GM19025 (cell line): ENCODE results near the gene SENP8.

Experiments used
- ATAC-seq: cut with Tn5 transposase; IDR thresholded peaks from one replicate; pipeline ENCODE4 v1.9.1; 2021; ENCODE audit warnings: mild to moderate bottlenecking, low read depth, moderate library complexity; ENCODE audit not compliant: unreplicated experiment

Gene SENP8

DNA sequence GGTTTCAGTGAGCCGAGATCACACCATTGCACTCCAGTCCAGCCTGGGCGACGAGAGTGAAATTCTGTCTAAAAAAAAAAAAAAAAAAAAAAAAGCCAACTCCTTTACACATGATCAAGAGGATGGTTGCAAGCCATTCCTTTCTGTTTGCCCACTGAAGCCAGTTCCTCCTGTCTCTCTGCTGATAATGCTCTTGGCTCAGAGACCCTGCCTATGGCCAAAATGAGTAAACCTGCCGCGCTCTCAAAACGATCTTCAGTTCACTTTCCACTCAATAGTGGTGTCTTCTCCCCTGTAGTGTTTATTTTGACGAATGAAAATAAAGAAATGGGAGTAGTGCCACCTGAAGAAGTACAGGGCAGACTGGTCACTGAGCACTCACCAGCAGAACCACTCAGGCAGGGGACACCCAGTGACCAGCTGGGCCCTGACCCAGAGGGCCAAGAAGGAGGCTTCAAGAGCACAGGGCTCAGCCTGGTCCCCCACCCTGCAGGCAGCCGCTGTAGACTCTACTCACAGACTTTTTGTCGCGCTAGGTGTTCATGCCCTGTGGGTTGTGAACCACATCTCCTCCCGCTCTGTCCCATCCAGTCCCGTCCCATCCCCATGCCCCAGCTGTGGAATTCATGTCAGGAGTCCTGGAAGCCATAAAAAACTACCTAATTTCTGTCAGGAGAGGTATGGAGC is 55.8 kb downstream of the SENP8 start:
- ATAC-seq: no peak

DNA sequence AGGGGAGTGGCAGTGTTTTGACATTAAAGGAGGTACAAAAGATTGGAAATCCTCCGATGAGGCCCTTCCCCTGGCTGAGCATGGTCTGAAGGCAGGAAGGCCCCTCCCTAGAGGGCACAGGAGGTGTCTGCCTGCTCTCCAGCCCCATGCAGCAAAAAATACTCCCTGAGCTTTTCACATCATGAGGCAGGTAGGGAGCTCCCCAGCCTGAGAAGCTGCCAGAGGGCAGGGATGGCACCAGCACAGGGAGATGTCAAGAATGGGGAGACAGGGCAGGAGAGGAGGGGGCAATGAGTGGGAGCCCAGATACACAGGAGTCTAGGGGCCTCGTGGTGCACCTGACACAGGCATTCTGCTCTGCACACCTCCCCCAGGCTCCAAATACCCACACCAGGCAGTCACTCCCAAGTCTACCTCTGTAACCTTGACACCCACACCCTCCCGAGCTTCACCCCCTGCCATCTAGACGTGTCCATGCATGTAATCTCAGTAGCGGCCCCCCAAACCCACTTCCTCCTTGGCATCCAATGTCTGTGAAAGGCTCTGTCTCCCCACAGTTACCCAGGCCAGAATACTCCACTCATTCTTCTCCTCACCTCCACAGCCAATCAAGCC is 56.5 kb downstream of the SENP8 start:
- ATAC-seq: no peak

DNA sequence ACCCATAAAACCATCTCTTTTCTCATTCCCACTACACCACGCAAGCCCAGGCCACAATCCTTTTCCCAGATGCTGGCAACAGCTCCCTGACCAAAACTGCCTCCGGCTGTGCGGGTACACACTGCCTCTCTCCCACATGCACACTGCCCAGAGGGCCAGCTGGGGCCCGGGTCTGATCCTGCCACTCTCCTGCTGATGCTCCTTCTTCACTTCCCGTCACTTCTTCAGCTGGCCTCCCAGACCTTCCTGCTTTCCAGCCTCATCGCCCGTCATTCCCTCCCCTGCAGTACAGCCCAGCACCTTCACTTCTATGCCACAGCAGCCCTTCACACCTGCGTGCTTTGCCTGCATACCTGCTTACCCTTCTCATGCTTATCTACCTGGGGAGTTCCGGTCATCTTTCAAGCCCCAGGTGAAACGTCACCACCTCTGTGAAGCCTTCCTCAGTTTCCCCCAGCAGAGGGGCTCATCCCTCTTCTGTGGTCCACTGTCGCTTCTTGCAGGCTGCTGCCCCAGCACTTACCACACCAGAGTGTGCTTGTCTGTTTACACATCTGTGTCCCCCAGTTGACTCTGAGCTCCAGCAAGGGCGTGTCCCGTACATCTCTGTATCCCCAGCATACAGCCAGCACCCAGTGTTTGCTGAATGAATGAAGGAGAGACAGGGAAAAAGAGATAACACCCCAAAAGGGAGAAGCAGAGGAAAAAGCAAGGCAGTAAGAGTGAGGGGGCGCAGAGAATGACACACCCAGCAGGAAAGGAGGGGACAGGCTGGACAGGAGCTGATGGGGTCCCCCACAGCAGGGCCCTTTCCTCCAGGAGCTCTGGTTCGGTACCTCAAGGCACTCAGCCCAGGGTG is 57.2 kb downstream of the SENP8 start:
- ATAC-seq: no peak

DNA sequence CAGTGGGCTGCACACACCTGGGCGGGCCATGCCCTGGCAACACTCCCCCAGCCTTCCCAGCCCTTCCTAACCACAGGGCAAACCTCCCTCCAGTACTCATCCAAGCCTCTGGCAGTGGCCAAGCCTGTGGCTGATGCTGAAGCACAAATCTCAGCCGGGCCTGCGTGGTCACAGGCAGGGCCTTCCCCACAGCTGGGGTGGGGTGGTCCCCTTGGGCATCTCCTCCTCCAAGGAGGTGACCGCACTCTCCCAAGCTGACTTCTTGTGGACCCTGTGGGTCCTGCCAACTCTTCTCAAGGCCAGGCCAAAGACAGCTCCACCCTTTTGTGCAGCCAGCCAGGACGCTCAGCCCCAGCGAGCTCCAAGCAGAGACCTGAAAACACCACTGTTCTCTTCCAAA is 58.0 kb downstream of the SENP8 start:
- ATAC-seq: no peak

DNA sequence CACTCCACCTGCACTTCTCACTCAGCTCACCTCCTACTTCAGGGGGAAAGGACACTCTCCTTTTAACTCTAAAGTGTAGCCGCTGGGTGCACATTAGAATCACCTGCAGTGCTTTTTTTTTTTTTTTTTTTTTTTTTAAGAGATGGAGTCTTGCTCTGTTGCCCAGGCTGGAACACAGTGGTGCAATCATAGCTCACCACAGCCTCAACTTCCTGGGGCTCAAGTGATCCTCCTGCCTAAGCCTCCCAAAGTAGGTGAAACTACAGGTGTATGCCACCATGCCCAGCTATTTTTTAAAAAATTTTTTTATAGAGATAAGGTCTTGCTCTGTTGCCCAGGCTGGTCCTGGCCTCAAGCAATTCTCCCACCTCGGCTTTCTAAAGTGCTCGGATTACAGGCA is 58.5 kb downstream of the SENP8 start:
- no peak for ATAC-seq

DNA sequence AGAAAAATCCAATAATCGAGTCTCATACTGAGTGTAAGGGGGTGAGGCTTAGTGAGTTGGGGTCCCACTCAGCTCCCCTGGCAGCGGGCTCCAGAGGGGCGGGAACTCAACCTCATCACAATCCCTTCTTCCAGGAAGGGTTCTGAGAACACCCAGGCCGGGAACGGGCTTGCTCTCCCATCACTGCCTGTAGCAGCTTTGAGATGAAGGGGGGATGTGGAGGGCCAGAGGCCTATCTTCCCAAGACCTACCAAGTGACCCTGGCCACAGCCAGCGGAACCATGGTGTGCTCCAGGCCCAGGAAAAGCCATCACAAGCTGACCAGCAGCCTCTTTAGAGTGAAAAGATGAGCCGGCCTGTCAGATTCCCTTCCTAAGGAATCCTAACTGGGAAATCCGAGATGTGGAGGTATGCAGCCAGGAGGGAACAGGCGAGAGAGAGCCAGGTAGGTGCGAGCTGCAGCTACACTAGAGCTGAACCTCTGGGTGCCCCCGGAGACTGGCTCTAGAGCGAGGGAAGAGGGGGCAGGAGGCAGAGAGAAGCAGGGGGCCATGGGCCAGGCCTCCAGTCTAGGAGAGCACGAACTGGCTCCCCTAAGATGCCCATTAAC is 60.9 kb downstream of the SENP8 start:
- ATAC-seq: no peak

DNA sequence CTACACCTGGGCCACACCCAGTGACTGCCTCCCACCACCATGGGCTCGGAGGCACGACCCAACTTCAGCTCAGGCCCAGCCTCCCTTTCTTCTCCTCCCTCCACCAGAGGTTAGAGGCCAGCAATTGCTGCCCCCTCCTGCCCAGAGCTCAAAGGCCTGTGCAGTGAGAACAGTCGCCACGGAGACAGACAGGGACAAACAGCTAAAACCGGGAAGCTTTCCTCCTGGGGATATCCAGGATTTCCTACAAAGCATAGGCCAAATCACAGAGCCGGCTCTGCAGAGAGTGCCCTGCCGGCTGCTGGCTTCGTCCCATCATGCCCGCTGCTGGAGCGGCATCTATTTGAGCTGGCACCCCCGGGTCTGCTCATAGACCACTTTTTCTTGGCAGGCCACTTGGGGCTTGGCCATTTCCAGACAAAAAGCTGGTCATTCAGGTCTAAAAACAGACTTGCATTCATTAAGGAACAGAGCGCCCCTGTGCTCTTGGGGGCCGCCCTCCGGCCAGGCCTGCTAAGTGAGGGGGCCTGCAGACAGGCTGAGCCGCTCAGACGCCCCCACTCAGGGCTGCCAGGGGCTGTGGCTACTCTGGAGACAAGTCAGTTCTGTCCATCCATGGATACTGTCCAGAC is 61.9 kb downstream of the SENP8 start:
- no peak for ATAC-seq

DNA sequence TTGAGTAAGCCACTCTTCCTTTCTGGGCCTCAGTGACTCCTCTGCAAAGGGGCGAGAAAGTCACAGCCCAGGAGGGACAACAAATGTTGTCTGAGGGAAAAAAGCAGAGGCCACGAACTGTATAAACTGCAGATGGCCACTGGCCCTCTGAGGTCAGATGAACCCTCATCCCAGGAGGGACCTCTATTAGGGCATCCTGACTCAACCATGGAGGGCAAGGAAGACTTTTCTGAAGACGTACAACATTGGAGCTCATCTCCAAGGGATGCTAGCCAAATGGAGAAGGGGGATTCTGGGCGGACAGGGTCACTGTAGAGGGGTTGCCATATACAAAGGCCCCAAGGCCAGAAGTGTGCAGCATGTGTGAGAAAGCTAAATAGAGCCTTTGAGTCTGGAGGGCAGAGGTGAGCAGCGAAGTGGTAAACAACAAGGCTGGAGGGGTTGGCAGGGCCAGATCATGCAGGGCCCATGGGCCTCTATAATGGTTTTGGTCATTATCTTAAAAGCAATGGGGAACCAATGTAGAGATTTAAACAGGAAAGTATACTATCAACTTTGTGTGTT is 62.6 kb downstream of the SENP8 start:
- ATAC-seq: no peak

DNA sequence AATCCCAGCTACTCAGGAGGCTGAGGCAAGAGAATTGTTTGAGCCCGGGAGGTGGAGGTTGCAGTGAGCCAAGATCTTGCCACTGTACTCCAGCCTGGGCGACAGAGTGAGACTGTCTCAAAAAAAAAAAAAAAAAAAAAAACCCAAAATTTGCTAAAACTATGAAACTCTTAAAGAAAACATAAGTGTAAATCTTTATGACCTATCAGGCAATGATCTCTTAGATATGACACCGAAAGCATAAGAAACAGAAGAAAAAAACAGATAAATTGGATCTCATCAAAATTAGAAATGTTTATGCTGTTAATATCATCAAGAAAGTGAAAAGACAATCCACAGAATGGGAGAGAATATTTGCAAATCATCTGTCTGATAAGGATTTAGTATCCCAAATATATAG is 64.0 kb downstream of the SENP8 start:
- no peak for ATAC-seq

DNA sequence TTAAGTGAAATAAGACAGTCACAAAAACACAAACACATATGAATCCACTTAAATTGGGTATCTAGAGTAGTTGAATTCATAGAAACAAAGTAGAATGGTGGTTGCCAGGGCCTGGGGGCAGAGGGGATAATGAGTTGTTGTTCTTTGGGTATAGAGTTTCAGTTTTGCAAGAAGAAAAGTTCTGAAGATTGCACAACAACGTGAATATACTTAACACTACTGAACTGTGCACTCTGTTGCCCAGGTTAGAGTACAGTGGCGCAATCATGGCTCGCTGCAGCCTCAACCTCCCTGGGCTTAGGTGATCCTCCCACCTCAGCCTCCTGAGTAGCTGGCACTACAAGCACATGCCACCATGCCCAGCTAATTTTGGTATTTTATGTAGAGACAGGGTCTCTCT is 64.5 kb downstream of the SENP8 start:
- no peak for ATAC-seq

DNA sequence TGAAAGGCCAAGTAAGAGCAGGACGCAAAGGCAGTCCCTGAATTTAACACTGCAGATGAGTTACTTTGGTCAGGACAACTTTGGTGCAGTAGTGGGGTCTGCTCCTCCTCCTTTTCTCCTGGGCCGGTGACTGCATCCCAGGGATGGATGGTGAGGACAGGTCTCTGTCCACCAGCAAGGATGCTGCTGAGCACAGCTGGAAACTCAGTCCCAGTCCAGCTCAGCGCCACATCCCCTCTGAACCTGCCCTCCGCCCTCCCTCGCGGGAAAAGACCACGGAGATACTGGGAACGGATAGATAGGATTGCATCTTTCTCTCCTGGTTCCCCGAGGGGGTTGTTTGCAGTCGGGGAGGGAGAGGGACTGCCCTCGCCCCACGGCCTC is 65.6 kb downstream of the SENP8 start:
- ATAC-seq: no peak

DNA sequence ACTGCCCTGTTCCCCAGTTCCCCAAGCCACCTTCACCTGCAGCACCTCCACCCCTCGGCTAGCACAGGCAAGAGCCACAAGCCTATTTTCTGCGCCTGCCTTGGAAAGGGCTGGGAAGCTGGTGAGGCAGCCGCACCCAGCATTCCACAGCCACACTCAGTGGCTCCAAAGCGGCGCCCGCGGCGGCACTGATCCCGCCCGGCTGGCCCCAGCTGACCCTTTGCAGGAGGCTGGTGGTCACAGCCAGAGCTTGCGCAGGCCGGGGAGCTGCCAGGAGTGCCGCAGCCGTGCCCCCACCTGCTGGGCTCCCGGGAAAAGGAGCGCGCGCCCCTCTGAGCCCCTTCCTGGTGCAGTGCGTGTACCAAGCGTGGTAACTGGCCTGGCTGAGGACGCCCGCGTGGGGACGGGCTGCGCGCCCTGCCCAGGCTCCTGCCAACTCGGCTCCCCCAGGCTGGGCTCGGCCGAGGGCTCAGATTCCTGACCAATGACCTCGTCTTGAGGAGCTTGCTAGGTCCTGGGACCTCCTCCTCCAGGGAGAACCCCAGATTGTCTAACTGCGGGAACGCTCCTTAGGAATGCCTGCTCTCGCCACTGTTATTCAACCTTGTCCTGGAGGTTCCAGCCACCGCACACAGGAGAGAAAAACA is 66.1 kb downstream of the SENP8 start:
- ATAC-seq: no peak

DNA sequence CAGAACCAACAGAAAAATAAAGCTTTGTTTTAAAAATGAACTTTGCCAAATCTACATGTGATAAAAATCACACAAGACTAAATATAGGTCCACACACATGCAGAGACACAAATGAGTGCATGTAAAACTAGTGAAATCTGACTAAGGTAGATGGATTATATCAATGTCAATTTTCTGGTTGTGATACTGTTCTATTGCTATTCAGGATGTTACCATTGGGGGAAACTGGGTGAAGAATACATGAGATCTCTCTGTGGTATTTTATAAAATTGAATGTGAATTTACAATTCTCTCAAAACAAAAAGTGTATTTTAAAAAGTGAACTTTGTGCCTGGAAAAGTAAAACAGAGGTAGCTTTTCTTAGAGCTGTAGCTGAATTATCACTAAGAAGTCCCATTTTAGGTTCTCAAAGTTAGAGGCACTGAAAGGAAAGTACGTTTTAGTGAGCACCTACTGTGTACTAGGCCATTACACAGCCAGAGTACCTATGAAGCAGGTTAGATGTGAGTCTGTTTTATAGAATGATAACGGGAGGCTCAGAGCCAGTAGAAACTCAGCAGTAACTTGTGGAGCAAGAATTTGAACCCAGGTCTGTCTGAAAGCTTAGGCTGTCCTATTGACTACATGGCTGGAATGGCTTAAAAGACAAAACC is 71.2 kb downstream of the SENP8 start:
- ATAC-seq: no peak

DNA sequence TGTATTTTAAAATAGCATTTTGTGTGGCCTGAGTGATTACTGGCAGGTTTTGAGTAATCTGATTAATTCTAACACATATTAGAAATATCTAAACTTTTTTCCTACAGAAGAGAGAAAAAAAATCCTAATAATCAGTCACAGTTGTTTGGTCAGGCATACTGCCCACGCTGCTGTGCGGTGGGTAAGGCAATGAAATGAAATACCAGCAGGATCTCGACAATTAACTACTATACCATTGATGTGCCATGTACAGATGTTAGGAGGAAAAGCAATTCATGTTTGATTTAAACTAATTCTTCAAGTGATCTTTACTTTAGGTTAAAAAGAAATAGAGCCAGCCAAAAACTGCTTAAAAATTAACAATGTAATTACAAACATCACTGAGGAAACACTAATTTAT is 74.2 kb downstream of the SENP8 start:
- ATAC-seq: no peak
